ENCODE measurements around the gene SLC16A13.

The SLC16A13 gene

DNA sequence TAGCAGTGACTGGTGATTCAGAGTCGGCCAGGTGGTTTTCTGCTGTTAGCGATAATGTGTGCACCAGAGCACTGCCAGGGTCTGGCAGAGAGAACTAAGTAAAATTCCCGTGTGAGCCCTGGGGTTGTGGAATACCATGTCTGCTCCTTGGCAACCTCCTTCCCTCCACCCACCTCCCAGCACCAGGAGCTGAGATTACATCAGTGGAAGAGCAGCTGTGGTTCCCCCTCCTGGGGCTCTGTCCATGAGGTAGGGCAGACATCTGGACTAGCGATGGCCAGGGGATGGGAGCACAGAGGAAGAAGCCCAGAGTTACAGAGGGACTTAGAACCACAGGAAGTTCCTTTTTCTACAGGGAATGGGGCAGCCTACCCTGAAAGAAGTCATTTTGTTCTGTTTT, 28.4 kb downstream of the SLC16A13 start:
- H3K9ac ChIP-seq (ENCODE audit: low read length), result no peak overlapping the region
- H3K4me3 ChIP-seq (ENCODE audit: low read length), result no peak overlapping the region
- no peaks in the 10 kb centered on the region for H3K9me3 ChIP-seq (ENCODE audit: insufficient read depth, low read length)
- H3K36me3 ChIP-seq (replicated peaks; ENCODE audit: low read depth, low read length), result no peaks in the 10 kb centered on the region
- peaks cover 5% of the 10 kb centered on the region; the same call in 1 of the 2 replicates for H3K27me3 ChIP-seq (ENCODE audit: low read depth, low read length)
- H4K20me1 ChIP-seq (ENCODE audit: insufficient read depth, low read length), result no peaks in the 10 kb centered on the region
- H3K27ac ChIP-seq (ENCODE audit: low read length), result no peak overlapping the region
- H2AFZ ChIP-seq (ENCODE audit: low read depth, low read length), result no peak overlapping the region
- H3K4me1 ChIP-seq (ENCODE audit: low read length), result no peaks in the 10 kb centered on the region
- no peak overlapping the region for H3K4me2 ChIP-seq (ENCODE audit: low read length)
- no peaks in the 10 kb centered on the region for H3K79me2 ChIP-seq (ENCODE audit: low read length)
- TF ChIP-seq, protein P1, sequence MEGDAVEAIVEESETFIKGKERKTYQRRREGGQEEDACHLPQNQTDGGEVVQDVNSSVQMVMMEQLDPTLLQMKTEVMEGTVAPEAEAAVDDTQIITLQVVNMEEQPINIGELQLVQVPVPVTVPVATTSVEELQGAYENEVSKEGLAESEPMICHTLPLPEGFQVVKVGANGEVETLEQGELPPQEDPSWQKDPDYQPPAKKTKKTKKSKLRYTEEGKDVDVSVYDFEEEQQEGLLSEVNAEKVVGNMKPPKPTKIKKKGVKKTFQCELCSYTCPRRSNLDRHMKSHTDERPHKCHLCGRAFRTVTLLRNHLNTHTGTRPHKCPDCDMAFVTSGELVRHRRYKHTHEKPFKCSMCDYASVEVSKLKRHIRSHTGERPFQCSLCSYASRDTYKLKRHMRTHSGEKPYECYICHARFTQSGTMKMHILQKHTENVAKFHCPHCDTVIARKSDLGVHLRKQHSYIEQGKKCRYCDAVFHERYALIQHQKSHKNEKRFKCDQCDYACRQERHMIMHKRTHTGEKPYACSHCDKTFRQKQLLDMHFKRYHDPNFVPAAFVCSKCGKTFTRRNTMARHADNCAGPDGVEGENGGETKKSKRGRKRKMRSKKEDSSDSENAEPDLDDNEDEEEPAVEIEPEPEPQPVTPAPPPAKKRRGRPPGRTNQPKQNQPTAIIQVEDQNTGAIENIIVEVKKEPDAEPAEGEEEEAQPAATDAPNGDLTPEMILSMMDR (IDR thresholded peaks at IDR 0.05; ENCODE audit: low read depth, low read length), result no peak
- no peak for TF ChIP-seq EZH2phosphoT487 (IDR thresholded peaks at IDR 0.05; ENCODE audit: low read depth)

DNA sequence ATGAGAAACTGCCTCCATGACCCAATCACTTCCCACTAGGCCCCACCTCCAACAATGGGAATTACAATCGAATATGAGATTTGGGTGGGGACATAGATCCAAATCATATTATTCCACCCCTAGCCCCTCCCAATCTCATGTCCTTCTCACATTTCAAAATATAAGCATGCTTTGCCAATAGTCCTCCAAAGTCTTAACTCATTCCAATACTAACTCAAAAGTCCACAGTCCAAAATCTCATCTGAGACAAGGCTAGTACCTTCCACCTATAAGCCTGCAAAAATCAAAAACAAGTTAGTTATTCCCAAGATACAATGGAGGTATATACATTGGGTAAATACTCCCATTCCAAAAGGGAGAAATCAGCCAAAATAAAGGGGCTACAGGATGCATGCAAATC, 31.4 kb downstream of the SLC16A13 start:
- Histone ChIP-seq H3K9me3 (ENCODE audit: insufficient read depth, low read length) (no peaks in the 10 kb centered on the region), H3K36me3 (replicated peaks; ENCODE audit: low read depth, low read length) (no peaks in the 10 kb centered on the region)

DNA sequence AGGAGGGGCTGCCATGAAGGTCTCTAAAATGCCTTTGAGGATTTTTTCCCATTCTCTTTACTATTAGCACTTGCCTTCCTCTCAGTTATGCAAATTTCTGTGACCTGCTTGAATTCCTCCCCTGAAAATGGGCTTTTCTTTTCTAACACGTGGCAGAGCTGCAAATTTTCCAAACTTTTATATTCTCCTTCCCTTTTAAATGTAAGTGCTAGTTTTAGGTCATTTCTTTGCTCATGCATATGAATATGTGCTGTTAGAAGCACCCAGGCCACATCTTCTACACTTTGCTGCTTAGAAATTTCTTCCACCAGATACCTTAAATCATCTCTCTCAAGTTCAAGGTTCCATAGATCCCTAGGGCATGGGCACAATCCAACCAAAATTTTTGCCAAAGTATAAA, 32.5 kb downstream of the SLC16A13 start:
- H3K79me2 ChIP-seq (ENCODE audit: low read length), result no peaks in the 10 kb centered on the region
- H3K9me3 ChIP-seq (ENCODE audit: insufficient read depth, low read length), result no peaks in the 10 kb centered on the region

More for the DNA sequence above, 31.4 kb downstream of the SLC16A13 start:
- Histone ChIP-seq H3K4me2 (ENCODE audit: low read length) (no peak overlapping the region), H3K4me1 (ENCODE audit: low read length) (no peaks in the 10 kb centered on the region), H3K27ac (ENCODE audit: low read length) (no peak overlapping the region), H3K9ac (ENCODE audit: low read length) (no peak overlapping the region), H3K4me3 (ENCODE audit: low read length) (no peak overlapping the region), H3K27me3 (ENCODE audit: low read depth, low read length) (peaks cover 5% of the 10 kb centered on the region; the same call in 1 of the 2 replicates), H4K20me1 (ENCODE audit: insufficient read depth, low read length) (no peaks in the 10 kb centered on the region), H3K79me2 (ENCODE audit: low read length) (no peaks in the 10 kb centered on the region), H2AFZ (ENCODE audit: low read depth, low read length) (no peak overlapping the region)
- no peak for TF ChIP-seq EZH2phosphoT487 (IDR thresholded peaks at IDR 0.05; ENCODE audit: low read depth)
- TF ChIP-seq, protein P1 (IDR thresholded peaks at IDR 0.05; ENCODE audit: low read depth, low read length), result no peak

DNA sequence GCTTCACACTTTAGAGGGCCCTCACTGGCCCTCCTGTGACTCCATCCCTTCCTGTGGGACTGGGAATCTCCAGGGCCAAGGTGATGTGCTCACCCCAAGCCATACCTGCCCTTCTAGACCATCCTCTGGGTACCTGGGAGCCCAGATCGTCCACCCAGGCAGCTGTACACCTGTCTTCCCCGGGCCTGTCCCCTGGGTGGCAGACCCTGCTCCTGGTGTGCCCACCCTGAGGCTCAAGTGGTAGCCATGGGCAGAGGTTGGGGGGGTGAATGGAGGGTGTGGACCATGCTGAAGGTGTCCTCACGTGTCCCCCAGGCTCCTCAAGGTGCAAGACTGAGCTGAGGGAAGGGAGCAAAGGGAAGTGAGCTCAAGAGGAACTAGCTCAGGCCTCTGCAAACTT, 34.9 kb downstream of the SLC16A13 start:
- Histone ChIP-seq H3K27me3 (ENCODE audit: low read depth, low read length) (no peaks in the 10 kb centered on the region), H3K36me3 (replicated peaks; ENCODE audit: low read depth, low read length) (no peaks in the 10 kb centered on the region), H2AFZ (ENCODE audit: low read depth, low read length) (no peak overlapping the region)

More for the DNA sequence above, 32.5 kb downstream of the SLC16A13 start:
- H3K9ac ChIP-seq (ENCODE audit: low read length), result no peak overlapping the region
- no peaks in the 10 kb centered on the region for H3K4me1 ChIP-seq (ENCODE audit: low read length)
- no peak overlapping the region for H3K27ac ChIP-seq (ENCODE audit: low read length)
- H3K4me2 ChIP-seq (ENCODE audit: low read length), result no peak overlapping the region
- TF ChIP-seq EZH2phosphoT487 (IDR thresholded peaks at IDR 0.05; ENCODE audit: low read depth), result no peak
- TF ChIP-seq, protein P1 (IDR thresholded peaks at IDR 0.05; ENCODE audit: low read depth, low read length), result no peak
- no peaks in the 10 kb centered on the region for H4K20me1 ChIP-seq (ENCODE audit: insufficient read depth, low read length)
- peaks cover 5% of the 10 kb centered on the region; the same call in 1 of the 2 replicates for H3K27me3 ChIP-seq (ENCODE audit: low read depth, low read length)
- H3K4me3 ChIP-seq (ENCODE audit: low read length), result no peak overlapping the region
- no peak overlapping the region for H2AFZ ChIP-seq (ENCODE audit: low read depth, low read length)
- no peaks in the 10 kb centered on the region for H3K36me3 ChIP-seq (replicated peaks; ENCODE audit: low read depth, low read length)

More for the DNA sequence above, 34.9 kb downstream of the SLC16A13 start:
- TF ChIP-seq EZH2phosphoT487 (IDR thresholded peaks at IDR 0.05; ENCODE audit: low read depth), result no peak
- TF ChIP-seq, protein P1 (IDR thresholded peaks at IDR 0.05; ENCODE audit: low read depth, low read length), result no peak
- H3K4me2 ChIP-seq (ENCODE audit: low read length), result no peak overlapping the region
- H3K9ac ChIP-seq (ENCODE audit: low read length), result no peak overlapping the region
- no peaks in the 10 kb centered on the region for H3K4me1 ChIP-seq (ENCODE audit: low read length)
- H4K20me1 ChIP-seq (ENCODE audit: insufficient read depth, low read length), result no peaks in the 10 kb centered on the region
- no peak overlapping the region for H3K4me3 ChIP-seq (ENCODE audit: low read length)
- no peak overlapping the region for H3K27ac ChIP-seq (ENCODE audit: low read length)
- no peaks in the 10 kb centered on the region for H3K9me3 ChIP-seq (ENCODE audit: insufficient read depth, low read length)
- H3K79me2 ChIP-seq (ENCODE audit: low read length), result no peaks in the 10 kb centered on the region

Data from OCI-LY3 (cell line).